Right lobe of liver (tissue), 6 donors: ENCODE results near the gene TREH. TPM values are rescaled to one million over a fixed set of nuclear protein-coding genes. Genes with fewer than 3 reads are reported as not detected.
"Not testable (repeated sequence)": the region's sequence is repeated elsewhere in the genome, so short reads cannot be mapped to it uniquely, and the experiment has no call there.

Source experiments
- ATAC-seq, 4 donors: fragments of 200-7000 bp; cut with Tn5 transposase; one replicate each; pipeline ENCODE4 v1.9.1; 2020; ENCODE audit warnings: mild to moderate bottlenecking in 4 of 4, moderate library complexity in 4 of 4
- DNase-seq, 3 donors: peaks; one replicate each; pipeline ENCODE4 v3.0.0-alpha.2; 2020
- H3K27ac ChIP-seq, 3 donors: fragments of 200-600 bp; one replicate each; pipeline ENCODE4 v1.8.0; 2022
- H3K27me3 ChIP-seq, 2 donors: fragments of 200-600 bp; one replicate each; pipeline ENCODE4 v1.8.0; 2022
- H3K36me3 ChIP-seq, 4 donors: fragments of 200-600 bp; sonication (generic) in 1 of 4; one replicate each; pipeline versions ENCODE4 v1.5.1 to v1.8.0; 2017 to 2022; ENCODE audit warnings: control low read depth in 1 of 4
- H3K4me1 ChIP-seq, 4 donors: fragments of 200-600 bp; sonication (generic) in 1 of 4; one replicate each; pipeline versions ENCODE4 v1.5.1 to v1.8.0; 2017 to 2022; ENCODE audit warnings: control low read depth in 1 of 4
- H3K4me3 ChIP-seq, 3 donors: fragments of 200-600 bp; one replicate each; pipeline ENCODE4 v1.8.0; 2022
- H3K9me3 ChIP-seq, 4 donors: fragments of 200-600 bp; sonication (generic) in 1 of 4; one replicate each; pipeline versions ENCODE4 v1.5.1 to v1.8.0; 2017 to 2022; ENCODE audit warnings: control low read depth in 1 of 4
- CTCF ChIP-seq, 4 donors: fragments of 200-600 bp in 3 of 4; fragments of 450-650 bp in 1 of 4; IDR thresholded peaks; one replicate each; pipeline versions ENCODE4 v1.5.1 to v1.8.0; 2016 to 2022; ENCODE audit warnings: antibody characterized with exemption in 4 of 4, mild to moderate bottlenecking in 2 of 4
- POLR2A ChIP-seq: fragments of 450-650 bp; IDR thresholded peaks from one replicate; pipeline ENCODE4 v1.6.1; 2017; ENCODE audit warnings: antibody characterized with exemption, mild to moderate bottlenecking
- WGBS: methylation state at CpG from one replicate; pipeline ENCODE4 v1.1.6; 2018; ENCODE audit warnings: low coverage, low lambda C conversion rate; ENCODE audit not compliant: insufficient coverage; ENCODE audit errors: missing lambda C conversion rate; 5-methylcytosine and 5-hydroxymethylcytosine counted together
- intact Hi-C, 2 donors: fragments of 100-400 bp; cut with DNase I; formaldehyde crosslinking; loops; one replicate each; pipeline versions ENCODE4 v1.11.2 to v1.14.1; 2022
- total RNA-seq, 6 experiments: library from RNA; depleted of rRNA in 2 of 6; stranded (reverse); fragments of >200 nt in 2 of 6; fragmentation: NEBNext Ultra II Directional in 3 of 6; extraction: Animal tissue kit (Norgen Biotek cat#: 25700) in 3 of 6; gene quantifications; one replicate each; pipeline versions ENCODE4 v1.1.0 to v1.2.4, GENCODE V29; 2016 to 2023
- donor health status: DM: no; HTN: yes; CAD: no.
- donor health status: DM: no; HTN: no; CAD: no.
- donor health status: DM: no; HTN: no; CAD: no.
- donor health status: DM: no; HTN: yes; CAD: no.
- donor health status: DM: no; HTN: yes; CAD: no.

Gene TREH
- total RNA-seq, 6 experiments from 2014 or later = 2.1 to 5.1 (median 2.9) TPM; not detected in 2

GRCh38 chr11:118682372-118682771 lies 2.9 kb upstream of the TREH start:
- H3K4me1 ChIP-seq = peaks cover 0 to 12% (median 4%) of the 10 kb centered on the region in 4 donors
- TF ChIP-seq POLR2A (no peak), CTCF (IDR thresholded peaks at IDR 0.05) (no peak)
- no peaks in the 10 kb centered on the region for H3K36me3 ChIP-seq
- no CpG with 5 or more reads among the region's 1 CpG for WGBS
- no peak overlapping the region for H3K27ac ChIP-seq
- H3K4me3 ChIP-seq = no peak overlapping the region
- DNase-seq (no peak), ATAC-seq (no peak)
- no peaks in the 10 kb centered on the region for H3K27me3 ChIP-seq
- no peaks in the 10 kb centered on the region for H3K9me3 ChIP-seq
- intact Hi-C loops = no loop called here

GRCh38 chr11:118678908-118679307 lies 542 bp downstream of the TREH start:
- 0% methylated on average over 1 of the region's 11 CpGs for WGBS
- H3K27me3 ChIP-seq, H3K36me3 ChIP-seq, intact Hi-C loops, H3K9me3 ChIP-seq: not testable (repeated sequence)
- TF ChIP-seq CTCF (IDR thresholded peaks at IDR 0.05) = peak in 3 of 4 donors; percentile 19 to 33 (median 32)
- DNase-seq = peak; percentile 61 to 82 (median 80)
- Histone ChIP-seq H3K4me3 (peak overlapping the region in 1 of 3 donors; percentile 16), H3K27ac (peak overlapping the region in 1 of 3 donors; percentile 64), H3K4me1 (peaks cover 0 to 21% (median 4%) of the 10 kb centered on the region in 4 donors)
- ATAC-seq = peak; percentile 78 to 87 (median 82)

GRCh38 chr11:118677977-118678376 lies 1.5 kb downstream of the TREH start:
- WGBS = 89% methylated on average over 4 of the region's 6 CpGs
- H3K4me1 ChIP-seq = peaks cover 0 to 28% (median 4%) of the 10 kb centered on the region in 4 donors
- no peak for TF ChIP-seq POLR2A
- no peak for TF ChIP-seq CTCF (IDR thresholded peaks at IDR 0.05)
- H3K27me3 ChIP-seq = no peaks in the 10 kb centered on the region
- H3K36me3 ChIP-seq = no peaks in the 10 kb centered on the region
- H3K9me3 ChIP-seq = no peaks in the 10 kb centered on the region
- DNase-seq = no peak
- intact Hi-C loops = no loop called here
- ATAC-seq = no peak
- no peak overlapping the region for H3K4me3 ChIP-seq
- H3K27ac ChIP-seq = no peak overlapping the region

GRCh38 chr11:118674082-118674435 lies 5.4 kb downstream of the TREH start:
- peak in 1 of 4 donors; percentile 8 for ATAC-seq
- no peak for DNase-seq
- Histone ChIP-seq H3K4me1 (peaks cover 0 to 25% (median 2%) of the 10 kb centered on the region in 4 donors), H3K9me3 (no peaks in the 10 kb centered on the region), H3K4me3 (no peak overlapping the region), H3K27ac (no peak overlapping the region), H3K27me3 (no peaks in the 10 kb centered on the region), H3K36me3 (no peaks in the 10 kb centered on the region)
- TF ChIP-seq POLR2A = no peak
- TF ChIP-seq CTCF (IDR thresholded peaks at IDR 0.05) = no peak
- 17% methylated on average over 1 of the region's 1 CpG for WGBS
- intact Hi-C loops = no loop called here
